ENCODE results near the gene RXRA.
"Not testable (repeated sequence)": the region's sequence is repeated elsewhere in the genome, so short reads cannot be mapped to it uniquely, and the experiment has no call there.

RXRA gene

DNA sequence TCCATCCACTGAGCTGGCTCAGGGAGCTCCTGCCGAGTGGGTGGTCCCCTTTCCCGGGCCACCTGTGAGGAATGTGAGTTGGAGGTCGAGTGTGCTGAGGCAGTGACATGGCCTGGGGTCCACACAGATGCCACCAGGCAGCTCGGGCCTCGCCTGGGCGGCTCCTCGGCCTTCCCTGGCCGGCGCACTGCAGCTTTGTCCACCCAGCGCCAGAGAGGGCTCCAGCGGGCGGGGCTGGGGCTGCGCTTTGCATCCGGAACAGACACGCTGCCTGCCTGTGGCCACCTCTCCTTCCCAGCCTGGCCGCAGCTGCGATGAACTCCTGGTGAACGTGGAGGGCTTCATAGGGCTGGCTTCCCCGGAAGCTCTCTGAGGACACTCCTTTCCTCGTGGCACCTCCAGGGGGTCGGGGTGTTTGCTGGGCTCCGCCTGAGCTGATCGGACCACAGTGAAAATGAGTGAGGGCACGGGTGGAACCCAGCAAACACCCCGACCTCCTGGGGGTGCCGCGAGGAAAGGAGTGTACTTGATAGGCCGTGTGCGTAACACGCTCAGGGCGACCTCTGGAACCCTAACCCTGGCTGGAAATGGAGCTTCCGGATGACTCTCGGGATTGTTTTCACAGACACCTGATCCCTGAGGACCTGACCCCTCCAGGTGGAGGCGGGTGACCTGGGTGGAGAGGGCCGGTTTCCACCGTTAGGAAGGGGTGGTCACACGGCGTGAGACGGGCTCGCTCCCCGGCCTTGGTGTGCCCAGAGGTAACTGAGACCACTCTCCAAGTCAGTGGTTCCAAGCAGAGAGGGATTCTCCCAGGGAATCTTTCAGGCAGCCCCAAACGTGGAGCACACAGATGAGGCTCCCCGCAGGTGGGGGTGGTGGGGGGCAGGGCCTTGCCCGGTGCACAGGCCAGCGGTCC lies 31.8 kb upstream of the RXRA start:
- no peak for DNase-seq

DNA sequence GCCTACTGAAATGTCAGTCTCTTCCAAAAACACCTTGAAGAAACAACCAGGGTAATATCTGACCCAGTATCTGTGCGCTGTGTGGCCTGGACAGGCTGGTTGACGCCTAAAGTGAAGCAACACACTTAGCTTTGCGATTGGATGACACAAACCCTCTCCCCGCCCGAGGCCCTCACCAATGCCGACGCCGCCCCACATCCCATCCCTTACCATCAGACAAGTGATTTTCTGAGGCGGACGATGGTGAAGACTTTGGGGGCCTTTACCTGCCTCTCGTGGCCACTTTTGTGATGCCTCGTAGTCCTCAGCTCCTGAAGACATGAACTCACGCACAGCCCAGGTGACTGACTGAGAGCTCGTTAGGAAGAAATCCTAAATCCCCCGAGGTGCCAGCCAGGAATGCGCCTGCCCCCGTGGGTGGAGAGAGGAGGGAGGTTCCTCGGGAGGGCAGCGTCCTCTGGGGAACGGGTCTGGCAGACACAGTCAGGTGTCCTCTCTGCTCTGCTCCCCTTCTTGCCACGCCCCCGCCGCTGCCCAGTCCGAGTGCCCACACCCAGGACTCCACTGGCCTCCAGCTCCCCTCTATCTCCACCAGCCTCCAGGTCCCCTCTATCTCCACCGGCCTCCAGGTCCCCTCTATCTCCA lies 31.0 kb upstream of the RXRA start:
- no peak for DNase-seq

- no peak for DNase-seq
These were observed 30.5 kb upstream of the RXRA start for GRCh38 chr9:134295746-134296250.

DNA sequence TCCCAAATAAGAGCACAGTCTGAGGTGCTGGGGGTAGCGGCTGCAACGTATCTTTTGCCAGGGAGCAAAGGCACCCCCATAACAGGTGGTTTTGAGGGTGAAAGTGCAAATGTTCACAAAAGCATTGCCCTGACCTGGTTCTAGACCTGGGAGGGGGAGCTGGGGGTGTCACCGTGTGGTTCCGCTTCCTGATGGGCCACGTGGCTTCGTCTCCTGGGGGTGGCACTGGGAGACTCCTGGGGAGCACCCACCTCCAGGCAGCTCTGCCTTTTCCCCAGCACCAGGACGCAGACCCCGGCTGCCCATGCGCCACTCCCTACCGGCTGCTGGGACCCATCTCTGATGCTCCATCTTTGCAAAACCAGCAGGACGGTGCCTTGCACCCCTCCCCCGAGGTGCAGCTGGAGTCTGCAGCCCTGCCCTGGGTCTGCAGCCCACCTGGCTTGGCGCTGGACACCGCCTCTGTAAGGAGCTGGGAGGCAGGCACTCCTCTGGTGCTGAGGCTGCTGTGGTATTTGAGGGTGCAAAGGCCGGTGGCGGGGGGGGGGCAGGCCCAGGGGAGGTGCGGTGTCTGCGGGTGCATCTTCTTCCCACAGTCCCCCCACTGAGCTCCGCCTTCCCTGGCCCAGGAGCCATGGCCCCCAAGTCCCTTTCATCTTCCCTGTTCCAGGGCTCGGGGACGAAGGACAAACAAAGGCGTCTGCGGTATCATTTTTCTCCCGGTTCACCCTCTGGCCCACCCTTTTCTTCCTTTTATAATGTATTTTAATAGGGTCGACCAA lies 29.8 kb upstream of the RXRA start:
- DNase-seq: no peak

DNA sequence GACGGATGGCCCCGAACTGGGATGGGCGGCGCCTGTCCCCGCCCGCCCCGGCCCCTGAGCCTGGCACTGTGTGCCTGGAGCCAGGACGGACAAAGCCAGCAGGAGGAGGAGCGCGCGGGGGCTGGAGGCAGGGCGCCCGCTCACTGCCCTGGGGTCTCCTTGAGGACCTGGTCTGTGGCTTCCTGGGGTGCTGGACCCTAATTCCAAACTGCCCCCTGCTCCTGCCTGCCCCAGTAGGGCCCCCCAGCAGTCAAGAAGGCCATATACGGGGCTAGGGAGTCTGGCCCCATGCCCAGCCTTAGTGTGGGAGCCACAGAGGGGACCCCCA lies 29.2 kb upstream of the RXRA start:
- no peak for DNase-seq

DNA sequence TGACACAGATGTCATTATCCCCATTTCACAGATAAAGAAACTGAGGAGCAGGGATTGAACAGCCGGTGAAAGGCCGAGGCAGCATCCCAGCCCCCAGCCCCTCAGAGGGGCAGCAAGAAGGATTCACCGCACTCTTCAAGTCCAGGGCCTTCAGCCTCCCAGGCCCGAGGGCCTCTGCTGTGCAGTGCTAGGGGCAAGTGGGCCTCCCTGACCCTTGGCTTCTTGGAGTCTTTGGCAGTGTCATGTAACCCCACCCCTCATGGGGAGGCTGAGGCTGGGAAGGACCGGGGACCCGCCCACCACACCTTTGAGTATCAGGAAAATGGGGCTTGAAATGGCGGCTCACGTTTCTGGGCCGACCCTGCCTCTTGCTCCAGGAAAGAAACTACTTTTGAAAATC lies 28.7 kb upstream of the RXRA start:
- DNase-seq: no peak

DNA sequence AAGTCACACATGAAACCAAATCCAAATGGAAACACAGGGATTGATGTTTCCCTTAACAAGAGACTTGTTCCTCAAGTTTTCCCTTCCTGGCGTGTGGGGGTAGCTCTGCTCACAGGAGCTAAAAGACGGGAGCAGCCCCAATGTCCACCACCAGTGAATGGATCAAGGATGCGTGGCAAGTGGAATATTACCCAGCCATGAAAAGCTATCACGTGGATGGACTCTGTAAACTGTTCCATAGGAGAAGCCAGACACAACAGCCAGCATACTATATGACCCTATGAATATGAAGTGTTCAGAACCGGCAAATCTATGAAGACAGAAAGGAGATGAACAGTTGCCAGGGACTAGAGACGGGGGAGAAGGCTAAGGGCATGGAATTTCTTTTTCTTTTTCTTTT lies 28.3 kb upstream of the RXRA start:
- no peak for DNase-seq

GRCh38 chr9:134299068-134299467 lies 27.2 kb upstream of the RXRA start:
- no peak for DNase-seq

DNA sequence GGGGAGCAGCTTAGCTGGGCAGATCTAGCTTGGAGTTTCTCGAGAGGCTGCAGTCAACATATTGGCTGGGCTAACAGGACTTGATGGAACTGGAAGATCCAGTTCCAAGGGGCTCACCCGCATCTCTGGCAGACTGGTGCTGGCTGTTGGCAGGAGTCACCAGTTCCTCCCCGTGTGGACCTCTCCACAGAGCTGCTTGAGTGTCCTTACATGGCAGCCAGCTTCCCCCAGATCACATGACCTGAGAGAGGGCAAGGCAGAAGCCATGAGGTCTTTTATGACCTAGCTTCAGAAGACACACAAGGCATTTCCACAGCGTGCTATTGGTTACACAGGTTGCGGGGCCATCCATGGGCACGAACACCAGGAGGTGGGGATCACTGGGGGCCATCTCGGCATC lies 26.4 kb upstream of the RXRA start:
- DNase-seq: no peak

- DNase-seq: peak; percentile 78
These were observed 24.7 kb upstream of the RXRA start for GRCh38 chr9:134301387-134302129.

DNA sequence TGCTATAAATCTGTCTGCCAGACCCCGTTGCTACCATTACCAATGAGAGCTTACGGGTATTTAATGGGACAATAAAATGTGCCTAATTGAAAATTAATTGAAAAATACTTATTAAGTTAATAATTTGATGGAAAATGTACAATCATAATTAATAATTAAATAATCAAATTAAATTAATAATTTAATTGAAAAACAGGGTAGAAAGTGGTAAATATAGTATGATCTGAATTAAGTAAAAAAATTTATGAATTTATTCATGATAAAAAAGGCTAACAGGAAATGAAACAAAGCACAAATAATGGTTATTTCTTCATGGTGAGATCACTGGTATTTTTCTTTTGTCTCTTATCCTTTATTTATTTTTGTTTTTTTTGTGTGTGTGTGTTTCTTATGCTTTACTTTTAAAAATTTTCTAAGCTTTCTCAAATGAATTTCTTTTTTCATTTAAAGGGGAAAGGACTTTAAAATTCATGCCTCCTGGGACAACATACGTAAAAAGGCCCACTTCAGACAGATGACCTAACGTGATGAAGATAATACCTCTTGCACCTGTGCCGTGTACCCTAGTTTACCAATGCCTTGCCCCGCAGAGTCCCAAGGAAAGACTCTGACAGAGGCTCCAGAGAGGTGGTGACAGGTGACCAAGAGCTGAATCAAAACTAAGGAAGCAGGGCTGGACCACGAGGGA lies 24.0 kb upstream of the RXRA start:
- no peak for DNase-seq

GRCh38 chr9:134303601-134304000 lies 22.7 kb upstream of the RXRA start:
- DNase-seq: no peak

GRCh38 chr9:134304261-134304660 lies 22.0 kb upstream of the RXRA start:
- DNase-seq: no peak

DNA sequence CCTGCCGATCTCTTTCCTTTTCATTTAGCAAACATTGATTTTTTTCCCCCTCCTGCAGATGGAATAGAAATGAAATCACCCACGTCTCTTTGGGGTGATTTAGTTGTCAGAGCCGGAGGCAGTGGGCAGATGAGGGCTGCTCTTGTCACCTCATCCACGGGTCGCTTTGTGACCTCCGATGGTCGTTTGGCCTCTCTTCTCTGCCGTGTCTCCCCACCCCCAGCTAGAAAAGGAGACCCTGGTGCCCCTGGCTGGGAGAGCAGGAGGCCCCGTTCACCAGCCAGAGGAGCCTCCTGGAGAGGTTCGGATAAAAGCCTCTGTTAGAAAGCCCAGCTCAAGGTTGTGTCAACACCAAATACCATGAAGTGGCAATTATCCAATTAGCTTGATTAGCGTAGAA lies 21.6 kb upstream of the RXRA start:
- no peak for DNase-seq

GRCh38 chr9:134305533-134305932 lies 20.7 kb upstream of the RXRA start:
- no peak for DNase-seq

GRCh38 chr9:134306042-134306441 lies 20.2 kb upstream of the RXRA start:
- DNase-seq: not testable (repeated sequence)

DNA sequence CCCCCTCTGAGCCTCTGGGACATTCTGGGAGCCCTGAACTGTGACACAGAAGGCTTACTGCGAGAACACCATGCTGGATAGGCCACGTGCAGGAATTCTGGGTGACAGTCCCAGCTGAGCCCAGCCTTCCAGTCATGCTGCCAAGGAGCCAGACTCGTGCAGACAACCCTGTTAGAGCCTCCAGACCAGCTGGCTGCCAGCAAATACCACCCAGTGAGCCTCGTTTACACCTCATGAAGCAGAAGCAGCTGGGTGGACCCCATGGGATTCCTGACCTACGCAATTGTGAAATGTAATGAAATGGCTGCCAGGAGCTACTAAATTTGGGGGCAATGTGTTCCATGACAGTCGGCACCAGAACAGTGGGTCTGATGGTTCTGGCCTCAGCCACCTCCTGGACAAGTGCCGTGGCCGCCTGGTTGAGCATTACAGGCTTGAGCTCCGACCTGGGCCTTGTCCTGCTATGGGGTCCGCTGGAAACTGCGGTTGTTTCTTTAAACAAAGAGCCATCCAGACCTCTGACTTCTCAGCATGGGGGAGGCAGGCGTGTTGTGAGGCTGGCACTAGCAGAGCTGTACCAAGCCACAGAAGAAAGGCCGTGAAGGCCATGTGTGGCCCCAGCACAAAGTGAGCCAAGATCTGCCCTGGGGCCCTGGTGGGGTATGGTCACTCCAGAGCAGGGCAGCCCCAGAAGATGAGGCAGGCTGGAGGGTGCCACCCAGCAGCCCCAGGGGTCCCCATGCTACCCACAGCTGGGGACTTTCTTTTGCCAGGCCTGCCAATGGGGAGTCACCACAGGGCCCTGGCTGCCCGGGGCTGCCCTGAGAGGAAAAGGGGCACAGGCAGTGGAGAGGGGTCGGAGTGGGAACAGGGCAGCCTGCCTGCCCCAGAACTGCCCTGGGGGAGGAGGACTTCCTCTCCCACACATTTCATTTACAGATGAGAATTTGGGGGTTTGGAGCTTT lies 19.3 kb upstream of the RXRA start:
- no peak for DNase-seq

DNA sequence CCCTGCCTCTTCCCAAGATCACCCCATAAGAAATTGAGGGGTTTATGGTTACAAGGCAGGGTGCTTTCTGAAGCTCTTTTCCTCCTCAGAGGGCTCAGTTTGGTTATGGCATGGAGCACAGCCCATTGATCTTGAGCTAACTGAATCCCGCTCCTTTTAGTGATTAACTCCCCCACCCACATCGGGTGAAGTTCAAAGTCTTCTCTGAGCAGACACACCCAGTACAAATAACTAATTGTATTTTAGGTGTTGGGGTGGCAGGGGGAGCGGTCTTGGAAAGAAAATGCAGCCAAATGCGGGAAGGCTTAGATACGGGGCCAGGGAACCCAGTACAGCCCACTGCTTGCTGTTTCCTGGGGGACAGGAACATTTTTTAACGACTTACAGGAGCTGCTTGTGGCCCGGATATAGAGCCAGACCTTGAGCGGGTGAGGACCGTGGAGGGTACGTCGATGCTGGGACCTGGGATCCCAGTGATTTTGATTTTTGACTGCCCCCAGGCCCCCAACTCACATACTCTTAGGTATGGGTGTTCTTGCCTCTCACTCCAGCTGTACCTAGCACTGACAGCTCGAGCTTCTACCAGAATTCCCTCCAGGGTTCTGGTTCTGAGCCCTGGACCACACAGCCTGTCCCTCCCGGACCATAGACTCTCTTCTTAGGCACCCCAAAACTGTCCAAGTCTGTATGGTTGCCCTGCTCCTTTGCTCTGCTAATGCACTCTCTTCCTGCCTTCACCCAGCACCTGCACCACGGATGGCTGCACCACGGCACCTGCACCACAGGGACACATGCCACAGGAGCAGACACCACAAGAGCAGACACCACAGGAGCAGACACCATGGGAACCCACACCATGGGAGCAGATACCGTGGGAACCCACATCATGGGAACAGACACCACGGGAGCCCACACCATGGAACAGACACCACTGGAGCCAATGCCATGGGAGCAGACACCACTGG lies 18.3 kb upstream of the RXRA start:
- no peak for DNase-seq

DNA sequence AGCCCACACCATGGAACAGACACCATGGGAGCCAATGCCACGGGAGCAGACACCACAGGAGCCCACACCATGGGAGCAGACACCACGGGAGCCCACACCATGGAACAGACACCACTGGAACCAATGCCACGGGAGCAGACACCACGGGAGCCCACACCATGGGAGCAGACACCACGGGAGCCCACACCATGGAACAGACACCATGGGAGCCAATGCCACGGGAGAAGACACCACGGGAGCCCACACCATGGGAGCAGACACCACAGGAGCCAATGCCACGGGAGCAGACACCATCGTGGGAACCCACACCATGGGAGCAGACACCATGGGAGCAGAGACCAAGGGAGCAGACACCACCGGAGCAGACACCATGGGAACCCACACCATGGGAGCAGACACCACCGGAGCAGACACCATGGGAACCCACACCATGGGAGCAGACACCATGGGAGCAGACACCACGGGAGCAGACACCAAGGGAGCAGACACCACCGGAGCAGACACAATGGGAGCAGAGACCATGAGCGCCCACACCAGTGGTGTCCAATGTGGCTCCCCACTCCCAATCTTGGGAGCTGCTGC lies 17.5 kb upstream of the RXRA start:
- DNase-seq: not testable (repeated sequence)

Measured in stimulated activated CD4-positive, alpha-beta T cell treated with anti-CD3 and anti-CD28 coated beads, Interleukin-1b, Interleukin-23, amount 100 ng/mL, for 48 hours (primary cell).